Stromal cell of bone marrow (primary cell): Measurements from ENCODE around the gene TMEM43.

Source experiments
- DNase-seq: peaks from one replicate; pipeline ENCODE4 v3.0.0-alpha.2; 2012; ENCODE audit warnings: low read depth

TMEM43 gene

GRCh38 chr3:14121859-14122258 lies 3.0 kb upstream of the TMEM43 start:
- DNase-seq = no peak

- DNase-seq = no peak
These were observed 2.6 kb upstream of the TMEM43 start for GRCh38 chr3:14122301-14122700.

- no peak for DNase-seq
These were observed 1.3 kb upstream of the TMEM43 start for GRCh38 chr3:14123308-14124222.

GRCh38 chr3:14124223-14124614 lies 633 bp upstream of the TMEM43 start:
- DNase-seq = no peak

- peak; percentile 93 for DNase-seq
These were observed 553 bp downstream of the TMEM43 start for GRCh38 chr3:14125193-14126016.

- no peak for DNase-seq
These were observed 1.4 kb downstream of the TMEM43 start for GRCh38 chr3:14126017-14126886.

GRCh38 chr3:14126887-14127505 lies 2.1 kb downstream of the TMEM43 start:
- no peak for DNase-seq

- no peak for DNase-seq
These were observed 2.8 kb downstream of the TMEM43 start for GRCh38 chr3:14127516-14128161.

- DNase-seq = no peak
These were observed 3.9 kb downstream of the TMEM43 start for GRCh38 chr3:14128724-14129123.

GRCh38 chr3:14129296-14129695 lies 4.4 kb downstream of the TMEM43 start:
- DNase-seq = no peak

GRCh38 chr3:14130230-14130629 lies 5.4 kb downstream of the TMEM43 start:
- no peak for DNase-seq

GRCh38 chr3:14130707-14131106 lies 5.9 kb downstream of the TMEM43 start:
- no peak for DNase-seq

GRCh38 chr3:14131134-14131533 lies 6.3 kb downstream of the TMEM43 start:
- DNase-seq = no peak

GRCh38 chr3:14132120-14132519 lies 7.3 kb downstream of the TMEM43 start:
- no peak for DNase-seq

GRCh38 chr3:14132689-14133088 lies 7.8 kb downstream of the TMEM43 start:
- no peak for DNase-seq

- no peak for DNase-seq
These were observed 8.4 kb downstream of the TMEM43 start for GRCh38 chr3:14133188-14133800.

- DNase-seq = no peak
These were observed 9.0 kb downstream of the TMEM43 start for GRCh38 chr3:14133876-14134275.

GRCh38 chr3:14134291-14134690 lies 9.4 kb downstream of the TMEM43 start:
- DNase-seq = no peak

GRCh38 chr3:14135581-14135980 lies 10.7 kb downstream of the TMEM43 start:
- no peak for DNase-seq

- no peak for DNase-seq
These were observed 12.2 kb downstream of the TMEM43 start for GRCh38 chr3:14137004-14137403.

GRCh38 chr3:14137445-14137844 lies 12.6 kb downstream of the TMEM43 start:
- no peak for DNase-seq
